GM21390 (cell line): ENCODE results near the gene ABCC6.
"Not testable (repeated sequence)": the region's sequence is repeated elsewhere in the genome, so short reads cannot be mapped to it uniquely, and the experiment has no call there.

ENCODE experiments used
- ATAC-seq: cut with Tn5 transposase; IDR thresholded peaks from one replicate; pipeline ENCODE4 v1.9.1; 2021; ENCODE audit not compliant: unreplicated experiment

The ABCC6 gene

GRCh38 chr16:16223662-16224241, 458 bp upstream of the ABCC6 start:
- ATAC-seq: not testable (repeated sequence)

DNA sequence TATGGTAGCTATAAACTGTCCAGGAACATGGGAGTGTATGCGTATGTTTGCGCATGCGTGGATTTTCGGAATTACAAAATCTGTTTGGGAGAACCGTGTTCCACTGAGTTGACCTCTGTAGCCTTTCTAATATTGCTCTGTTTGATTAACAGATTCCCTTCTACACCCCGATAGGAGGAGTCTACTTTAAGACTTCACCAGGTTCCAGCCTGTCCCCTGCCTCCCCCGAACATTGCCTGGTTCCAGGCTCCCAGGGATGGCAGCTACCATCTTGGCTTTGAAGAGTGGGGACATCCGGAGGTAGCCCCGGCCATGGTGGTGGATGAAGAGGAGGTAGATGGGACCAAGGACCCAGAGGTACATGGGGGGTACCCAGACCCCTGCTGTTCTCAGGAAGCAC, 1.9 kb downstream of the ABCC6 start:
- ATAC-seq: not testable (repeated sequence)

DNA sequence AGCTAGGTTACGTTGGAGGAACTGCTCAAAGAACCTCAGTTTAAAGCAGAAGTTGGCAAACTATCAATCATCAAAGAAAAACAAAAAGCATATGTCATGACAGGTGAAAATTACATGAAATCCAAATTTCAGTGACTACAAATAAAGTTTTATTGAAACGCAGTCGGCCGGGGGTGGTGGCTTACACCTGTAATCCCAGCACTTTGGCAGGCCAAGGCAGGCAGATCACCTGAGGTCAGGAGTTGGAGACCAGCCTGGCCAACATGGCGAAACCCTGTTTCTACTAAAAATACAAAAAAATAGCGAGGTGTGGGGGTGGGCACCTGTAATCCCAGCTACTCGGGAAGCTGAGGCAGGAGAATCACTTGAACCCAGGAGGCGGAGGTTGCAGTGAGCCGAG, 2.8 kb downstream of the ABCC6 start:
- ATAC-seq: not testable (repeated sequence)

GRCh38 chr16:16218787-16219186, 4.5 kb downstream of the ABCC6 start:
- ATAC-seq: not testable (repeated sequence)

GRCh38 chr16:16218349-16218748, 4.9 kb downstream of the ABCC6 start:
- ATAC-seq: not testable (repeated sequence)

DNA sequence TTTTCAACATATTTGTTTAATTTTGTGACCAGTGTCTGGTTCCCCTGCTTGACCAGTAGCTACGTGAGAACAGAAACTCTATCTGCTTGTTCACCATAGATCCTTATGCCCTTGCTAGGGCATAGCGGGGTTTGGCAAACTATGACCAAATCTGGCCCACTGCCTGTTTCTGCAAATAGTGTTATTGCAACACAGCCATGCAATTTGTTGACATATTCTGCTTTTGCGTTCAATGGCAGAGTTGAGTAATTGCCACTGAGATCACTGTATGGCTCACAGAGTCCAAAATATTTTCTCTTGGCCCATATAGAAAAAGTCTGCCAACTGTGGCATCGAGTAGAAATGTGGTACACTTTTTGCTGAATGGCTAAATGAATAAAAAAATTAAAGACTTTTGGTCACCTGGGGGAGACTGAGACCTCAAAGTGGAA, 9.4 kb downstream of the ABCC6 start:
- ATAC-seq: not testable (repeated sequence)

GRCh38 chr16:16211404-16211803, 11.9 kb downstream of the ABCC6 start:
- not testable (repeated sequence) for ATAC-seq

DNA sequence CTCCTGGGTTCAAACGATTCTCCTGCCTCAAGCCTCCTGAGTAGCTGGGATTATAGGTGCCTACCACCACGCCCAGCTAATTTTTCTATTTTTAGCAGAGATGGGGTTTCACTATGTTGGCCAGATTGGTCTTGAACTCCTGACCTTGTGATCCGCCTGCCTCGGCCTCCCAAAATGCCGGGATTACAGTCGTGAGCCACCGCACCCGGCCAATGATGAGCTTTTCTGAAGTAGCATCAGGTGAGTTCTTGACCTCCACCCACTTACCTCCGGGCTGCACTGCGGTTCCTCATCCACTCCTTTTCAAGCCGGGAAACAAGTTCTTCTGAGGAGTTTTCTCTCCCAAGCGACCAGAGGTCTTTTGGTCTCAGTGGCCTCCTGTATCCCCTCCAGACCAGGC, 14.8 kb downstream of the ABCC6 start:
- ATAC-seq: not testable (repeated sequence)

DNA sequence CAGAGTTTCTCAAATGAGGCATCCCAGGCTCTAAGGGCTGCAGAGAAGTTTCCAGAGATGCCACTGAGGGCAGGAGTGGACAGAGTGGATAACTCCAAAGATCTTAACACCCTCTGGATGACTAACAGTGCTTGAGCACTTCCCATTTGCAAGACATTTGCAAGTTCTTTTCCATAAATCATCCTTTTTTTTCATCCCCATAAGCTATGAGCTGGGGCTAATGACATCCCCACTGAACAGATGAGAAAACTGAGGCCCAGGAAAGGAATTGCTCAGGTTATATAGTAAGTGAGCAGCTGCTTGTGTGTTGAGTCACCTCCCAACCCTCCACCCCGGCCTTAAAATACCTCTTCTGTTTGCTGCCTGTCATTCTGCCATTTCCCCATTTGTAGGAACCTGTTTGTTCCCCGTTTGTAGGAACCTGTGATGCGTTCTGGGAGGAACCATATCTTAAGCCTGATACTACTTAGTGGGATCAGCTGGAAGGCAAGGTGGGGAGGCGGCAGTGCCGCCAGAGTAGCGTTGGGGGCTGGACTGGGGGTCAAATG, 15.4 kb downstream of the ABCC6 start:
- not testable (repeated sequence) for ATAC-seq

- not testable (repeated sequence) for ATAC-seq
Observed at GRCh38 chr16:16207097-16207786, 16.1 kb downstream of the ABCC6 start.

- not testable (repeated sequence) for ATAC-seq
Observed at GRCh38 chr16:16205864-16206263, 17.4 kb downstream of the ABCC6 start.

DNA sequence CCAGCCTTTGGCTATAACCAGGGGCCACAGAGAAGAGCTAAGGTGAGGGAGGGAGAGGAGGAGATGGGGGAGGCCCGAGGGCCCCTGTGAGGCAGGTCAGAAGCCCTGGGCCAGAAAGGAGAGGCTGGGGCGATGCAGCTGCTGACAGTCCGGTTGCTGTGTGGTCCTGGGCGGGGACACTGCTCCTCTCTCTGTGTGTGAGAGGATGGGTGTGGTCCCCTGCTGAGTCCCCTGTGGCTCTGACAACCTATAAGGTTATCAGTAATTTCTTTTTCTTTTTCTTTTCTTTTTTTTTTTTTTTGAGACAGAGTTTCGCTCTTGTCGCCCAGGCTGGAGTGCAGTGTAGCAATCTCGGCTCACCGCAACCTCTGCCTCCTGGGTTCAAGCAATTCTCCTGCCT, 18.7 kb downstream of the ABCC6 start:
- not testable (repeated sequence) for ATAC-seq

- ATAC-seq: not testable (repeated sequence)
Observed at GRCh38 chr16:16203494-16203893, 19.8 kb downstream of the ABCC6 start.

DNA sequence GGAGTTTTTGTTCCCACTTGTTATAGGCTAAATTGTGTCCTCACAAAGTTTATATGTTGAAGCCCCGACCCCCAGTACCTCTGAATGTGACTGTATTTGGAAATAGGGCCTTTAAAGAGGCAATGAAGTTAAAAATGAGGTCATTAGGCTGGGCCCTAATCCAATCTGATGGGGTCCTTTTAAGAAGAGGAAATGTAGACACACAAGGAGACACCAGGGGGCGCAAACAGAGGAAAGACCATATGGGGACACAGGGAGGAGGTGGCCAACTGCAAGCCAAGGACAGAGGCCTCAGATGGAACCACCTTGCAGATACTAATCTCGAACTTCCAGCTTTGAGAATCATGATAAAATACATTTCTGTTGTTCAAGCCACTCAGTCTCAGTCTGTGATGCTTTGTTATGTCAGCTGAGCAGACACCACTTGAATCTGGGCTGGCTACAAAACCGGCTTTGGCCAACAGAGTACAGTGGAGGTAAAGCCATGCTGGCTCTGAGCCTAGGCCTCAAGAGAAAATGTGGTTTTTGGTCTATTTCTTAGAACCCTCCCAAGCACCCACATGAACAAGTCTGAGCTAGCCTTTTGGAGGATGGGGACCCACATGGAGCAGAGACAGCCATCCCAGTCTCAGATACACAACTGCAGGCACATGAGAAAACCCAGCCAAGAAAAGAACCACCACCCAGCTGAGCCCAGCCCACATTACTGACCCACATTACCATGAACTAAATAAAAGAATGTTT, 20.7 kb downstream of the ABCC6 start:
- ATAC-seq: not testable (repeated sequence)

DNA sequence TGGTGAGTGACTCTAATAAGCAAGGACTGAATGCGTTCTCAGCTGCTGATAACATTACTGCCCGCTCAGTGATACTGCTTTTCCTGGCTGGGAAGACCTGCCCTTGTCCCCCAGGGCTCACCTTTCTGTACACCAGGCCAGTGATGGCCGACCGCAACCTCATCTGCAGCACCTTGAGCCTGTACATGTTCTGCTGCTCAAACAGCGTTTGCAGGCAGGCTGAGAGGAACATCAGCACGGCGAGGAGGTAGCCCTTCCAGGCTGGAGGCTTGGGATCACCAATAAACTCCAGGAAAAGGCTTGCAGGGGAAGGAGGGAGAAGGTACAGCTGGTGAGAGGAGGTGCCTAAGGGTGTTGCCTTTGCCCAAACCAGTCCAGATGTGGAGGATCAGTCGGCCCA, 21.4 kb downstream of the ABCC6 start:
- ATAC-seq: not testable (repeated sequence)

DNA sequence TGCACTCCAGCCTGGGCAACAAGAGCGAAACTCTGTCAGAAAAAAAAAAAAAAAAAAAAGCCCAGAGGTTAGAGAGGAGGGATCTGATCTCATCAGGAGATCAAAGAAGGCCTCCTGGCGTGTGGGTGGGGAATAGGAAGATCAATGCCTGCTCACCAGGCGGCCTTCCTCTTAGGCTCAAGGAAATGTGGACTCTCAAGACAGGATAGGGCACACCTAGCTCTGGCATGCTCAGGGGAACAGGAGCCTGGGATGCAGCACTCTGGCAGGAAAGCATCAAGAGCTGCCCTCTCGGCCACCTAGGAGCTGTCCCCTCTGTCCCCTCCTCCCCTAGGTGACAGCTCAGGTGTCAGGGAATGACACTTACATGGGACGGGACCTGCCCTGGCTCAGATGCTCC, 22.9 kb downstream of the ABCC6 start:
- ATAC-seq: not testable (repeated sequence)

GRCh38 chr16:16199428-16199827, 23.9 kb downstream of the ABCC6 start:
- ATAC-seq: not testable (repeated sequence)

DNA sequence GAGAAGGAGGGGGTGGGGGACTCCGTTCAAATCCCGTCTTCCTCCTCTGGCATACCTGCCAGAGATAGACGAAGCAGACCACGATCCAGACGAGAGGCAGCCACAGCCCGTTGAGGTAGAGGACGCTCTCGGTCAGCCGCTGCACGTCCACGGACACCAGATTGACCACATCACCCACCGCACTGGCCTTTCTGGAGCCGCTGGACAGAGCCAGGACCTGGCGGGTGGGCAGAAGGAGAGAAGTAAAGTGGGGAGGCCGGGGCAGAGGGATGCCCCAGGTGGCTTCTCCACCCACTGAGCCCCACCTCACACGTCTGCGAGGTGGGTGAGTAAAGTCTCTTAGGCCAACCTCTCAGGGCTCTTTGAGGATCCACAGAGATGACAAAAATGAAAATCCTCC, 25.3 kb downstream of the ABCC6 start:
- ATAC-seq: no peak

DNA sequence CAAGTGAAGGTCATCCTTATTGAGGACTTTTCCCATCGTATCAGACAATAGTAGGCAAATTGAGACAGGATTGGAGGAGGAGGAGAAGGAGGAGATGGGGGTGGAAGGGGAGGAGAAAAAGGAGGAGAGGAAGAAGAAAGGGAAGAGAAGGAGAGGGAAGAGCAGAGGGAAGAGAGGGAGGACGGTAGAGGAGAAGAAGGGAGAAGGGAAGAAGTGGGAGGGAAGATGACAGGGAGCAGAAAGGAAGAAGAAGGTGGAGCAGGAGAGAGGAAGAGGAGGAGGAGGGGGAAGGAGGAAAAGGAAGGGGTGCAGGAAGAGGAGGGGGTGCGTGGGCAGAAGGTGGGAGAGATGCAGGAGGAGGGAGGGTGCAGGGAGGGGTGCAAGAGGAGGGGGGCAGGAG, 26.0 kb downstream of the ABCC6 start:
- ATAC-seq: no peak

DNA sequence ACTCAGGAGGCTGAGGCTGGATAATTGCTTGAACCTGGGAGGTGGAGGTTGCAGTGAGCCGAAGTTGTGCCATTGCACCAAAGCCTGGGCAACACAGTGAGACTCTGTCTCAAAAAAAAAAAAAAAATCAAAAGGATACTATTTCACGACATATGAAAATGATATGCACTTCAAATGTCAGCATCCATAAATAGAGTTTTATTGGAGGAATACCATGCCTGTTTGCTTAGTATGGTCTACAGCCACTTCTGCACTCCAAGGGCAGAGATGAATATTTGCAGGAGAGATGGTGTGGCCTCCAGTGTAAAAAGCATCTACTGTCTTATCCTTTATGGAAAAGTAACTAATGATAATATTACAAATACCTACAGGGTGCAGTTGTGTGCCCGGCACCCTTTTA, 27.2 kb downstream of the ABCC6 start:
- no peak for ATAC-seq

DNA sequence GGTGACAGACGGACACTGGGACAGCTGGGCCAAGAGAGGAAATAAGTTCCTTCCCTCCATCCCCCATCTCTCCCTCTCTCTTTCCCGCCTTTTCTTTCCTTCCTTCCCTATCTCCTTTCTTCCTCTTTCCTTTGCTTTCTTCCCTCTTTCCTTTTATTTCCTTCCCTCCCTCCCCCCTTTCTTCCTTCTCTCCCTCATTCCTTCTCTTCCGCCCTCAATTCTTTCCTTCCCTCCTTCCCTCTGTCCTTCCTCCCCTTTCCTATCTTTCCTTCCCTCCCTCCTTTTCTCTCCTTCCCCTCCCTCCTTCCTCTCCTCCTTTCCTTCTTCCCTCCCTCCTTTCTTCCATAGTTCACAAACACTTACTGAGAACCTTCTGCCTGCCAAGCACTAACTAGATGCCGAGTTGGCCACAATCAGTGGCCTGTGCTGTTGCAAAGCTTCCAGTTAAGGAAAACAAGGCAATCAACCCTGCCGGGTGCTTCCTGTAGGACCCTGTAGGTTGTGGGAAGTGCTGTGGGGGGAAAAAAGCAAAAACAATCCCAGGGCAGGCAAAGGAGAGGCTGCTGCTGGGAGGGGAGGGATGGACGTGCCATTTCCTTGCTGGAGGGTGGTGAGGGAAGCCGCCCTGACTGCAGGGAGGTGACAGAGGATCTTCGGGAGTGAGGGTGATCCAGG, 31.7 kb downstream of the ABCC6 start:
- ATAC-seq: no peak
